HG03025 (cell line): Measurements from ENCODE around the gene DCHS2.

Source experiments
- ATAC-seq: cut with Tn5 transposase; IDR thresholded peaks from one replicate; pipeline ENCODE4 v1.9.1; 2021; ENCODE audit warnings: mild to moderate bottlenecking, moderate library complexity; ENCODE audit not compliant: unreplicated experiment, low FRiP score

Gene DCHS2

GRCh38 chr4:154491341-154492271 lies at the start of gene DCHS2:
TSS of gene DCHS2 (minus strand) at chr4:154491799. CDS start at chr4:154491355, 444 bp downstream.
- ATAC-seq: no peak

- ATAC-seq: no peak
Observed at GRCh38 chr4:154534296-154534695, 42.7 kb upstream of the DCHS2 start.

- ATAC-seq: no peak
Observed at GRCh38 chr4:154529728-154530519, 38.3 kb upstream of the DCHS2 start.

GRCh38 chr4:154528869-154529268 lies 37.3 kb upstream of the DCHS2 start:
- ATAC-seq: no peak

GRCh38 chr4:154527308-154527707 lies 35.7 kb upstream of the DCHS2 start:
- ATAC-seq: no peak

- ATAC-seq: no peak
Observed at GRCh38 chr4:154526151-154526550, 34.6 kb upstream of the DCHS2 start.

GRCh38 chr4:154521607-154522006 lies 30.0 kb upstream of the DCHS2 start:
- no peak for ATAC-seq

GRCh38 chr4:154519214-154519613 lies 27.6 kb upstream of the DCHS2 start:
- no peak for ATAC-seq

GRCh38 chr4:154517591-154517990 lies 26.0 kb upstream of the DCHS2 start:
- ATAC-seq: no peak

GRCh38 chr4:154516318-154517029 lies 24.9 kb upstream of the DCHS2 start:
- no peak for ATAC-seq

- no peak for ATAC-seq
Observed at GRCh38 chr4:154511981-154512380, 20.4 kb upstream of the DCHS2 start.

- ATAC-seq: no peak
Observed at GRCh38 chr4:154511548-154511947, 19.9 kb upstream of the DCHS2 start.

- ATAC-seq: no peak
Observed at GRCh38 chr4:154507156-154507555, 15.6 kb upstream of the DCHS2 start.

GRCh38 chr4:154506253-154506652 lies 14.7 kb upstream of the DCHS2 start:
- peak; percentile 49 for ATAC-seq

GRCh38 chr4:154503598-154503997 lies 12.0 kb upstream of the DCHS2 start:
- no peak for ATAC-seq

- no peak for ATAC-seq
Observed at GRCh38 chr4:154502111-154502510, 10.5 kb upstream of the DCHS2 start.

GRCh38 chr4:154497889-154498288 lies 6.3 kb upstream of the DCHS2 start:
- ATAC-seq: no peak

- ATAC-seq: no peak
Observed at GRCh38 chr4:154495867-154496266, 4.3 kb upstream of the DCHS2 start.

- no peak for ATAC-seq
Observed at GRCh38 chr4:154492288-154492687, 689 bp upstream of the DCHS2 start.

GRCh38 chr4:154490583-154491340 lies 837 bp downstream of the DCHS2 start:
- peak; percentile 59 for ATAC-seq
